ENCODE measurements around the gene NABP2. TPM values are rescaled to one million over a fixed set of nuclear protein-coding genes. Genes with fewer than 3 reads are reported as not detected.
A peak's percentile ranks its signal among the peaks of the same experiment; 100 is the strongest.
"Not testable (repeated sequence)": the region's sequence is repeated elsewhere in the genome, so short reads cannot be mapped to it uniquely, and the experiment has no call there.

NABP2 gene
- polyA plus RNA-seq, 4 donors: 26.5 to 31.0 (median 30.3) TPM

DNA sequence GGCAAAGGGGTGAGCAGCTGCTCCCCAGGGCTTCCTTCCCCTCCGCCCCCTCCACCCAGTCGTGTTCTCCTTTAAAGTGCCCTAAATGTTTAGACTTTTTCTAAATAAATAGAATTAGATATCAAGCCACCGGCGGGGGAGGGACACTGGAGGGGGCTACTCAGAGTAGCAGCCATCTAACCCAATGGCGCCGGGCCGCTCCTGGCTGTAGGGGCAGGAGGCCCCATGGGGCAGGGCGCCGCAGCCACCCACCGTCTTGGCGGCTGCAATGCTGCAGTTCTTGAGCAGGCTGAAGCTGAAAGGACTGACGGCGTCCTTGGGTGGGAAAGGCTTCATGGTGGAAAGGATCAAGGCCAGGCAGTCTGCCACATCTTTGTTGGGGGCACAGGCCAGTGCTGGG lies 18.8 kb downstream of the NABP2 start:
- no peak for DNase-seq (ENCODE audit: low read depth in 4 of 4, low spot score in 3 of 4)

DNA sequence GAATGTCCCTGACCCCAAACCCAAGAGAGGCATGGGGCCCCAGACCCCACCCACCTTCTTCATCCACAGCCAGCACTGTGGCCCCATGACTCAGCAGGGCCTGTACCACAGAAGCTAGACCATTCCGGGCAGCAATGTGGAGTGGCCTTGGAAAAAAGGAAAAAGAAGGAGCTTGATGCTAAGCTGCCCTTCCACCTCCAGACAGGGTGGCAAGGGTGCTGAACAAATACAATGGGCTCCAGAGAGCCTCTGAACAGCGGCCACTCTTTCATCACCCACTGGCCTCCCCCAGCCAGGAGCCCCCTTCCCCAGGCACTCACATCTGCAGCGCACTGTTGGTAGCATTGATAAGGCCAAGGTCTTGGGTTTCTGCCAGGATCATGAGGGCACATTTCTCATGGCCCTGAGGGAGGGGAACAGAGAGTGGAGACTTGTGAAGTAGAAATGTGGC lies 19.6 kb downstream of the NABP2 start:
- DNase-seq (ENCODE audit: low read depth in 4 of 4, low spot score in 3 of 4): no peak

DNA sequence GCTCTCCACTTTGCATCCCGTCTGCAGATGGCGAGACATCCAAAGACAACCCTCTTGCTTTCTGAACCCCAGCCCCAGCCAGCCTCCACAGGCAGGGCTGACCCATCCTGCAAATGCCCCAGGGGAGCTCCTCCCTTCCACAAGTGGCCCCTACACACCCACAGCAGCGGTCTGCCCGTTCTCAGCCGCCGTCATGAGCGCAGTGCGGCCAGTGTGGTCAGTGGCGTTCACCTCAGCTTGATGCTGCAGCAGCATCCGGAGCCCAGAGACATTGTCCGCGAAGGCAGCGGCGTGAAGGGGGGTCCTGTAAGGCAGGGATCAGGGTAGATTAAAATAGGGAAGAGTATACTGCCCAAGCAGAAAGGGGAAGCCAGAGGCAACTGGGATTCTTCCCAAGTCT lies 20.4 kb downstream of the NABP2 start:
- DNase-seq (ENCODE audit: low read depth in 4 of 4, low spot score in 3 of 4): no peak

DNA sequence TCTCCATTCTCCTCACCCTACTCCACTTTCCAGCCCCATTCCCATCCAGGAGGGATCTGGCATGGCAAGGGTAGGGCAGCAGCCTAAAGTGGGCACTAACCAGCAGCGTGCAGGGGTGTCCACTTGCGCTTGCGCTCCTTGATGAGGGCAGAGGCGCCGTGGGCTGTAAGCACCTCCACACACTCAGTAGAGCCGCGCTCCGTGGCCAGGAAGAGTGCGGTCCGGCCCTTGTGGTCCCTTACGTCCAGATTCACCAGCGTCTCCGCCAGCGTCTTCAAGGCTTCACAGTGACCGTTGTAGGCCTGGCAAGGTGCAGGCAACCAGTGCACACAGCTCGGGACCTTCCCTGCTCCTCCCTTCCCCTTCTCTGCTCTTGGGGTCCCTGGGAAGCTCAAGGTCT lies 23.8 kb downstream of the NABP2 start:
- DNase-seq (ENCODE audit: low read depth in 4 of 4, low spot score in 3 of 4): no peak

DNA sequence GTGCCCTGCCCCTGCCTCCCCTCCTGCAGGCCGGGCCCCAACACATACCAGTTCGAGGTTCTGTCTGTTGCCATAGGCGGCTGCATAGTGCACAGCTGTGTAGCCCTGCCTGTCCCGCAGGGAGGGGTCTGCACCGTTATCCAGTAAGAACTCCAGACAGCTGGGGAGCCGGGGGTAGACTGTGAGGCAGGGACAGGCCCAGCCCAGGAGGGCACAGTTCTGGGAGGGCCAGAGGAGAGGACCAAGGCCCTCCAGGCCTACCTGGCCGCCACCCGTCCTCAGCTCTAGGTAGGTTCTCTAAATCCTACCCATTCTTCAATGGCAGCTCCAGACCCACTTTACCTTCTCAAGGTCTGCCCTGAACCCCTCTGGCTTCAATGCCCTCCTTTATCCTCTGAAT lies 24.6 kb downstream of the NABP2 start:
- DNase-seq (ENCODE audit: low read depth in 4 of 4, low spot score in 3 of 4): no peak

DNA sequence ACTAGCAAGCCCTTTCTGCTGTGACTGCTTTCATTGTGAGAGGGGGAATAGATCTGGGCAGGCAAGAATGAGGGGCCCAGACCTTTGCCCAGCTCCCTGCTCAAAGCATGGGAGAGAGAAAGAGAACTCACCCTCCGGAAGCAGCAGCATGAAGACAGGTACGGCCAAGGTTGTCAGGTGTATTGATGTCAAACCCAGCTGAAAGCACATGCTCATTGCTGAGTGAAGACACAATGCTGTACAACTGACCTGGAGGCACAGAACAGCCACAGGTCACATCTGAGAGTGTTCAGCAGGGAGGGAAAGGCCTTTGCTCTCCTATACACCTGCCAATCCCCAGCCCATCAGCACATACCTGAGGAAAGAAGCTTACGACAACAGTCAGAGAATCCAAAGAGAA lies 28.5 kb downstream of the NABP2 start:
- no peak for DNase-seq (ENCODE audit: low read depth in 4 of 4, low spot score in 3 of 4)

DNA sequence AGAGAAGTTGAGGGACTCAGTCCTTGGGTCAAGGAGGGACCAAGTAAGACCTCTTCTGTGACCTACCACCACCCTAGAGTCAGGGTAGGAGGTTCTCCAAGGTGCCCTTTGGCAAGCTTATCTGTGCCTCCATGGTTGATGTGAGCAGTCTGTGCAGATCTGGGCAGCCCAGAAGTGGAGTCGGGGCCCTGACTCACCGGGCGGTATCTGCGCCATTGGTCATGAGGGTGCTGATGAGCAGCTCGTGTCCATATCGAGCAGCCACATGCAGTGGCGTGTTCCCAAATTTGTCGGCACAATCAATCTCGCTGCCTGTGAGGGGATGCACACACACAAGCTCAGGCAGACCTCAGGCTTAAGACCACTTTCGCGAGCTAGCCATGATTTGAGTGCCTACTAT lies 28.9 kb downstream of the NABP2 start:
- no peak for DNase-seq (ENCODE audit: low read depth in 4 of 4, low spot score in 3 of 4)

DNA sequence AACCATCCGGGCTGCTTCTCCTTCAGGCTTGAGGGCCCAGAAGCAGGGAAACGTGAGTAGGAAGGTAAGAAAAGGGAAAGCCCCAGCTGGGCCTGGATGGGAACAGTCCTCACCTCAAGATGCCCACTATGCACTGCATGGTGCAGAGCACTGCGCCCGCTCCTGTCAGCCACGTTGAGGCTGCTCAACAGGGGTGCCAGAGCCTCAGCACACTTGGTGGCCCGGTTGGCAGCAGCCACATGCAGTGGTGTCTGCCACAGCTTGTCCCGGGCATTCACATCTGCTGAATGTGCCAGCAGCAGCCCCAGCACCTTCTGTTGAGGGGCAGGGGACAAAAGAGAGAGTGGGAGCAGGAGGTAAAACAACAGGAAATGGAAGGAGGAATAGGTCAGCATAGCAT lies 31.5 kb downstream of the NABP2 start:
- no peak for DNase-seq (ENCODE audit: low read depth in 4 of 4, low spot score in 3 of 4)

DNA sequence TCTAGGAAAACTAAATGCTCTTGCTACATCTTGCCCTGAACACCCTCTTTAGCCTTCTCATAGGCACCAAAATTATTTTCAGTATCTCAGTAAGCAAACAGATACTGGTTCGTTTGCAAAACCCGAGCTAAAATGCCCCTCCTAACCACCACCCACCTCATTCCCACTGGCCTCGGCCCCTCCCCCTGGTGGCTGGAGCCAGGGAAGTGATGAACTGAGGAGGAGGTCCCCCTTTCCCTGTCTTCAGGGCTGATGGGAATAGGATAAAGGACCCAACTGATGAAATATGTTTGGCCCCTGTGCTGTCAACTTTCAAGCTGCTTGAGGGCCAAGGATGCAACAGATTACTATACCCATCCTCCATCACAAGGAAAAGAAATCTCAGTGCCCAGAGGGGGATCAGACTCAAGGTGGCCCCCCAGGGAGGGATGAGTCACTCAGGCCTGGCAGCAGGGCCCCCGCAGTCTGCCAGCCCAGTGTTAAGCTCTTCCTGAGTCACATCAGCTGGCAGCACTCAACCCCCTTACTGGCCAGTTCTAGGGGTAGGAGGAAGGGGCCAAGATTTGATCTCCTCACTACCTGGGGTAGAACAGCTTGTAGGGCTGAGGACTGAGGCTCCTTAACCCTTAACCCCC lies 32.3 kb downstream of the NABP2 start:
- DNase-seq (ENCODE audit: low read depth in 4 of 4, low spot score in 3 of 4): no peak

DNA sequence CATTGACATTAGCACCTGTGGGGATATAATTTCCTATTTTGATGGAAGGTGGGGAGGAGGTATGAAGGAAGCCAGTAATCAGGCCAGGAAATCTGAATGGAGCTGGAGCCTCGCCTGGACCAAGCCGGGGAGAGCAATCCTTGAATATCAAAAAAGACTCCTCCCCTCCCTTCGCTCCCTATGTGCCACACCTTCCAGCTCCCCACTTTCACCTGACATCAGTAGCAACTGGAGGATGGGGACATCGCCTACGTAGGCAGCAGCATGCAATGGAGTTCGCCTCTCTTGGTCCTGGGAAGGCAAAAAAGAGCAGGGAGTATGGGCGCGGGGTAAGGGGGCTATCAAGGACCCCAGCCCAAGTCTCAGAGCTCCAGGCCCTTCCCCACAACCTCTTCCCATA lies 32.9 kb downstream of the NABP2 start:
- no peak for DNase-seq (ENCODE audit: low read depth in 4 of 4, low spot score in 3 of 4)

DNA sequence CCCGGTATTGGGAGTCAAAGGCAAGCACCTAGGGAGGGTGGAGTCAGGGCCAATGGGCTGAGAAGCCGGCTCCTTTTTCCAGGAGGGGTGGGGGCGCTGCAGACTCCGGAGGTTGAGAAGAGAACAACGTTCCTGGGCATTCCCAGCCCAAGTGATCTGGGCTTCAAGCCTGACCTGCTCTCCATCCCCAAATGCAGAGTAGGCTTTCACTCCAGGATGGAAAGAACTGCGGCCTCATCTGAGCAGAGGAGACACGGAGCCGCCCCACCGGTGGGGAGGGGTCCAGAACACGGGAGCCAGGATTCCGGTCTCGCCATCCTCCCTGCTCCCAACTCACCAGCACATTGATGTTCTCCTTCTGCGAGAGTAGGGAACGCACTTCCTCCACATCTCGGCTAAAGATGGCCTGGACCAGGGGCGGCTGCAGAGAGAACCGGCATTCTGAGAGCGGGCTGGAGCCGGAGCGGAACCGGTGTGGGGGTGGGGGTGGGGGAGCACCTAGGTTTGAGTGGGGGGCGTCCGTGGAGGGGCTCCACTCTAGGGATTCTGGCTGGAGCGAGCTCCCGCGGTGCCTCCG lies 33.4 kb downstream of the NABP2 start:
- no peak for DNase-seq (ENCODE audit: low read depth in 4 of 4, low spot score in 3 of 4)

DNA sequence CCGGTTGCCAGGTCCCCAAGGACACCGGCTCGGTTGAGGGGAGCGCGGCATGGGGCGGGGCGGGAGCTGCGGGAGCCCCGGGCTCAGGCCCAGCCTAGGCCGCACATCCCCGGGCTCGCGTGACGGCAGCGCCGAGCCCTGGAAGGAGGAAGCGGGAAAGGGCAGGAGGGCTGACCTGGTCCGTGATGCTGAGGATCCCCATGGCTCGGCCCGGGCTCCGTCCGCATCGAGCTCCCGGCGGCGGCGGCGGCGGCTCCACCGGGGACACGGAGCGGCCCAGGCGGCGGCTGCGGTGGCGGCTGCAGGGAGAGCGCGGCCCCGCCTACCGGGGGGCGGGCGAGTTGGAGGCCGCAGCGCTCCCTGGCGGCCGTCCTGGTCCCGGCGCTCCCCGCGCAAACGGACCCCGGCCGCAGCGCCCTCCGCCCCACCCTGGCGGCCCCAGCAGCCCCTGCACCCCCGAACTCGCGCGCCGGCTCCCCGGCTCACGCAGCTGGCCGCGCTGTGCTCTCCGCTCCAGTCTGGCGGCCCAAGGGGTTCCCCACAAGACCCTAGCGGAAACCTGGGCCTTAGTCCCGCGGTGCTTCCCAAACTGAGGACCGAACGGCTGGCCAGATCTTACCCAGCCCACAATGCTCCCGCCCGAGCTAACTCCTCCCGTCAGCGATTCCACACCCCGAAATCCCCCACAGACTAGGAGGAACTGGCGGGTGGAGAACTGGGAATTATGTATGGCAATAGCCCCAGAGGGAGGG lies 34.1 kb downstream of the NABP2 start, which contains the start of gene ANKRD52:
Gene ANKRD52 (minus strand): TSS at position 317 of the 752 bp plus-strand sequence. CDS start 115 bp downstream, at position 202.
- peak; percentile 68 to 72 (median 71) for DNase-seq (ENCODE audit: low read depth in 4 of 4, low spot score in 3 of 4)

DNA sequence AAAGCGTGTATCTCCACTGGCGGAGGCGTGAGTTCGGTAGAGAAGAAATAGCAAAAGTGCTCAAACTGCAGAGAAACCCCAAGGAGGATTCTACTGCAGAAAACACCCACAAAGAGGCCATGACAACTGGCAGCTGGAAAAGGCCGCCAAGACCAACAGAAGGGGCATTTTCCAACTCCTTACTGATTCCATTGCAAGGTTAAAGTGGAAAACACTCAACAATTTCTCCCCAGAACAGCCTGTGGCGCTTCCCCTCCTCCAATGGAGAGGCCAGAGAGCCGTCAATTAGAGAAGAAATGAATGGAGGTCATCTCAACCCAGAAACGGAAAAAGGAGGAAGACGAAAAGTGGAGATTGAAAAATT lies 34.7 kb downstream of the NABP2 start:
- DNase-seq (ENCODE audit: low read depth in 4 of 4, low spot score in 3 of 4): no peak

DNA sequence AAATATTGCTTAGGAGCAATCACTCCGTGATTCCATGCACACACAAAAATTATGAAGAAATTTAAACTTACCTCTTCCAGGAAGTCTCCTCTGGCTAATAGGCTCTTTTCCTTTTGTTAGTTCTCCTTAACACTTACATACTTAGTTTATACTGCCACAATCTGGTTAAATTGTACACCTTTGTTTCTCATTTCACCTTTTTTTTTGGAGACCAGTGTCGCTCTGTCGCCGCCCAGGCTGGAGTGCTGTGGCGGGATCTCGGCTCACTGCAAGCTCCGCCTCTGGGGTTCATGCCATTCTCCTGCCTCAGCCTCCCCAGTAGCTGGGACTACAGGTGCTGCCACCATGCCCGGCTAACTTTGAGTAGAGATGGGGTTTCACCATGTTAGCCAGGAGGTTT lies 36.2 kb downstream of the NABP2 start:
- no peak for DNase-seq (ENCODE audit: low read depth in 4 of 4, low spot score in 3 of 4)

DNA sequence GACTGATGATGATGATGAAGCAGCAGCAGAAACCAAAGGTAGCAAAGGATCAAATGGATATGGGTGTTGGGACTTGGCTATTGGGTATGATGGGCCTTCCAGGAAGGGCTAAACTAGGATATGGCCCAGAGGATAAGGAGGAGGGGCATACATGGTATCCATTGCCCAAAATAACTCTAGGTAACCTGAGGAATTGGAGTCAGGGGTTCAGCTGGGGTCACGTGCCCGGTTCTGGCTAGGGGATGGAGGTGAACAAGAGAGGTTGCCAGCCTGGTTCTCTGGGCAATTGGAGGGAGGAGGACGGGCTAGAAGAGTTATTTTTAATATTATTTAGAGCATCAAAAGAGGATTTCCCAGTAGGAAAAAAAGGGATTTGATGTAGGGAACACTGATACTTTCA lies 36.8 kb downstream of the NABP2 start:
- DNase-seq (ENCODE audit: low read depth in 4 of 4, low spot score in 3 of 4): no peak

DNA sequence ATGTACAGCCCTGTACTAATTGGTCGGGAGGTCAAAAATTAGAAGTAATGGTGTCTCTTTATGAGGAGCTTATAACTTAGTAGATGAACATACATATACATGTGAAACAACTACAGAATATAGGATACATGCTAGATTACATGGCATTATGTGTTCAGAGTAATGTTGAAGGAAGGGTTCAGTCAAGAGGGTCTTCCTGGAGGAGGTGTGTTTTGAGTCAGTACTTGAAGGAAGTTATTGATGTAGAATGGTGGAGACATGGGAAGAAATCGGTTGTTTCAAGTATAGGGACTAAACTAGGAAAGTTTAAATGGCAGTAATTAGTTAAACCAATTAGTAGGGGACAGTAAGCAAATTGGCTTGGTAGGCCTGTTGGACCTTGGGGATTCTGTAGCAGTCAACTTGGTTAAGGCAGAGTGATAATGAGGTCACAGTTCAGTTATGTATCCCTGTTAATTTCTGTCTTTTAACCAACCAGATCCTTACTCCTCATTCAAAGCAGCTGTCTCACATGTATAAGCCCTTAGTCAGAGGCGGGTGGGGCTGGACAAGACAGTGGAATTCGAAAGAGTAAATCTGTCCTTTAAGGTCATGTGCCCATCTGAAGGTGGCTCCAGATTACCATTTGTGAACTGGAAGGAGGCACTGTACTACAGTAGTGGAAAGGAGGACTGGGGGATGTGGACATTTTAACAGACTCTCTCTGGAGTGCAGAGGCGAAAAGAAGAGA lies 37.5 kb downstream of the NABP2 start:
- DNase-seq (ENCODE audit: low read depth in 4 of 4, low spot score in 3 of 4): no peak

DNA sequence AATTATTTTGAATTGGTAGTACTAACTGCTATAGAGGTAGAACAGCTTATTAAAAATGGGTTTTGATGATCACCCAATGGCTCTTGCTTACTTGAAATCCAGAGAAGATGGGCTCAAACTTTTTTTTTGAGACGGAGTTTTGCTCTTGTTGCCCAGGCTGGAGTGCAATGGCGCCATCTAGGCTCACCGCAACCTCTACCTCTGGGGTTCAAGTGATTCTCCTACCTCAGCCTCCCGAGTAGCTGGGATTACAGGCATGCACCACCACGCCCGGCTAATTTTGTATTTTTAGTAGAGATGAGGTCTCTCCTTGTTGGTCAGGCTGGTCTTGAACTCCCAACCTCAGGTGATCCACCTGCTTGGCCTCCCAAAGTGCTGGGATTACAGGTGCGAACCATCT lies 38.8 kb downstream of the NABP2 start:
- not testable (repeated sequence) for DNase-seq (ENCODE audit: low read depth in 4 of 4, low spot score in 3 of 4)

DNA sequence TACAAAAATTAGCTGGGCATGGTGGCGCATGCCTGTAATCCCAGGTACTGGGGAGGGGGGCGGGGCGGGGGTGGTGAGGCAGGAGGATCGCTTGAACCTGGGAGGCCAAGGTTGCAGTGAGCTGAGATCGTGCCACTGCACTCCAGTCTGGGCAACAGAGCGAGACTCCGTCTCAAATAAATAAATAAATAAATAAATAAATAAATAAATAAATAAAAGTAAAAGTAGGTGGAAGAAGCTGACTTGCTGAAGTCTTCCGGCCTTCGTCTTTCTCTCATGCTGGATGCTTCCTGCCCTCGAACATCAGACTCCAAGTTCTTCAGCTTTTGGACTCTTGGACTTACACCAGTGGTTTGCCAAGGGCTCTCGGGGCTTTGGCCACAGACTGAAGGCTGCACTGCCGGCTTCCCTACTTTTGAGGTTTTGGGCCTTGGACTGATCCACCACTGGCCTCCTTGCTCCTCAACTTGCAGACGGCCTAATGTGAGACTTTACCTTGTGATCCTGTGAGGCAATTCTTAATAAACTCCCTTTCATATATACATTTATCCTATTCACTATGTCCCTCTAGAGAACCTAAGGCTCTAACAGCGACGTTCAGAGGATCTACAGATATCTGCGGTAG lies 42.0 kb downstream of the NABP2 start:
- not testable (repeated sequence) for DNase-seq (ENCODE audit: low read depth in 4 of 4, low spot score in 3 of 4)

DNA sequence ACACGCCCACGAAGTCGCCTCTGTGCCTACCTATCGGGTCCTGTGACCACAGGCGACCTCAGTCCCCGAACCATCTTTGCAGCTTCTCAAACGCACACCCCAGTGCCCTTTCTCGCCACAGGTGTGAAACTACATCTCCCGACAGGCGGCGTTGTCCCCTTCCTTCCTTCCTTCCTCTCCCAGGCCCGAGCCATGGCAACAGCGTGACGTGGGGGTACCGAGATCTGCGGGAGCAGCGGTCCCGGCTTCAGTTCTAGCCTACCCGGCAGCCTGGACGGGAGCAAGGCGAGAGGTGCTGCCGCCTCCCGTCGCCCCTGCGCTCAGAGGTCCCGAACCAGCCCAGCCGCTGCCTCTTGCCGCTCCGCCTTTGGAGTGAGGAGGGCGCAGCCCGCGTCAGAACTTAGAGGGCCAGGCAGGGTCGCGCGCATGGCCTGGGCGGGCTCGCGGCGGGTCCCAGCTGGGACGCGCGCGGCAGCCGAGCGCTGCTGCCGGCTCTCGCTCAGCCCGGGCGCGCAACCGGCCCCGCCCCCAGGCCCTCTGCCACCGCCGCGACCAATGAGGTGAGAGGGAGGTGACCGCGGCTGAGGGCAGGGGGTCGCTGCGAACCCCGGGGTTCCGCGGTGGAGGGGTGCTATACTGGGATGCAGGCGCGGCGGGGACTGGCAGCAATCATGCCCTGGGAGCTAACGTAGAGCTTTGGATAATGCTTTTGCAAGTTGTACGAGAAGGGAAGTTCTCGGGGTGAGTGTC lies 42.7 kb downstream of the NABP2 start, which contains the start of gene COQ10A:
Gene COQ10A (plus strand): TSS at position 250 of the 750 bp plus-strand sequence. CDS start 177 bp downstream, at position 427.
- DNase-seq (ENCODE audit: low read depth in 4 of 4, low spot score in 3 of 4): peak; percentile 76 to 82 (median 81)
